ENCODE results near the gene AP1G2. TPM values are rescaled to one million over a fixed set of nuclear protein-coding genes. Genes with fewer than 3 reads are reported as not detected.
"Not testable (repeated sequence)": the region's sequence is repeated elsewhere in the genome, so short reads cannot be mapped to it uniquely, and the experiment has no call there.

AP1G2 gene
- polyA plus RNA-seq, 4 donors = 80.4 to 376 (median 181) TPM

DNA sequence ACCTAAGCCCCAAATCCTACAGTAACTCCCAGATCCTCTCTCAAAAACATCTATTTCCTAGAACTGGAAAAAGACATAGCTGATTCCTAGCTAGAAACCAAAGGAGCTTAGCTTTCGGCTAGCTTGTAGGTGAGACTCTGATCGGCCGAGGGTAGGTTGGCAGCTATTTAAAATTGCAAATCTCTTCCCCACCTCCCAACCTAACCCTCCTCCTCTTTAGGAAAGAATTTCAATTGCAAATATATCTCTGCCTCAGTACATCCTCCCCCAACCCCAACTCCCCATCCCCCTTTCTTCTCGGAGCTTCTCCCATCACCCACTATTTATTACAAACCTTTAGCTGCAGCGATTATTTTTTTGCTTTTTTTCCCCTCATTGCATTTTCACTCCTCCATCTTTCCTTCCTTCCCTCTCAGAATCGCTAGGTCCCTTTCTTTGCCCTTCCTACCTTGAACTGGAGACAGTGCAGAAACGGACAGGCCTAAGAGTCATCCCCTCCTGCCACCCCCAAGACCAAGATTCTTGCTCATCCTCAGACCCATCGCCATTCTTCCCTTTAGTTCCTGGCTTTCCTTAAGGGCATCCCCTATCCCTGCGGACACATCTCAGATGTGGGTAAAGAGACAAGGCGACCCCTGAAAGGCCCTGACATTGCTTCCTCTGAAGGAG is 29.4 kb downstream of the AP1G2 start:
- peaks cover 0 to 3% (median 0%) of the 10 kb centered on the region in 3 donors for H3K4me1 ChIP-seq (ENCODE audit: control insufficient read depth in 3 of 3, insufficient read depth in 2 of 3, low read depth in 1 of 3, low read length in 2 of 3)
- H3K27me3 ChIP-seq (ENCODE audit: control insufficient read depth in 3 of 3, insufficient read depth in 3 of 3, low read length in 3 of 3) = no peaks in the 10 kb centered on the region
- 73 to 86% (median 86%) methylated on average over 10 of the region's 10 CpGs for WGBS, 3 donors
- H3K27ac ChIP-seq (ENCODE audit: low read depth in 1 of 3, low read length in 2 of 3) = no peak overlapping the region
- H3K9me3 ChIP-seq (ENCODE audit: control insufficient read depth in 2 of 2, insufficient read depth in 1 of 2, low read depth in 1 of 2, low read length in 1 of 2) = no peaks in the 10 kb centered on the region
- no peak for FAIRE-seq
- no peak for DNase-seq
- H3K36me3 ChIP-seq (ENCODE audit: control insufficient read depth in 3 of 3, insufficient read depth in 2 of 3, low read depth in 1 of 3, low read length in 3 of 3) = peaks cover 0 to 18% (median 0%) of the 10 kb centered on the region in 3 donors
- no peak overlapping the region for H3K4me3 ChIP-seq (ENCODE audit: low read depth in 1 of 3, low read length in 3 of 3)

DNA sequence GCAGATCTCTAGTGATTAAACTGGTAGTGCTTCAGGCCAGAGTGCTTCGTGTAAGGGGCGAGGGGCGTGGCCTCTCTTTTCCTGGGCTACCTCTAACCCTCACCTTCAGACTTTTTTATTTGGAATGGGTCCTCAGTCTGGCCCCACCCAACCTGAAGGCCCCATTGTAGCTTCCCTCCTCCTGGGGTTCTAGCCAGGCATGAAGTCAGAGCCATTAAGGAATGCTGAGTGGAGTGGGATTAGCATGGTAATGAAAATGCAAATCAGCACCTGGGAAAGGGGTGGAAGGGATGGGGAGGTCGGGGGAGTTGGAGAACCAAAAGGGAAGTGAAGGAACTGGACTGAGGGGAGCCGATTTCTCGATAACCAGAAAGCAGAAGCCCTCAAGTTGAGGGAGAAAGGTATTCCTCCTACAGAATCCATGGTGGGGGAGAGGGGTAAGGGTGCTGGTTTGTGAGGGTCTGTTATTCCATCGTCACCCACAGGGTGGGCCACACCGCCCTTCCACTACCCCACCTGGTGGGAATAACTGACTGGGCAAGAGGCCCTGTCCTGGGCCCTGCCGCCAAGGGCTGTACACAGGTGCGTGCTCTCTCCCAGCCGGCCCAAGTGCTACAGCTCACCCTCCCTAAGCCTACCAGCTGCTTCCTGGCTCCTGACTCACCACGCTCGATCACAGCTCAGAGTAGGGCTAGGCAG is 30.1 kb downstream of the AP1G2 start:
- Histone ChIP-seq H3K27me3 (ENCODE audit: control insufficient read depth in 3 of 3, insufficient read depth in 3 of 3, low read length in 3 of 3) (no peaks in the 10 kb centered on the region), H3K4me1 (ENCODE audit: control insufficient read depth in 3 of 3, insufficient read depth in 2 of 3, low read depth in 1 of 3, low read length in 2 of 3) (peaks cover 0 to 3% (median 0%) of the 10 kb centered on the region in 3 donors), H3K9me3 (ENCODE audit: control insufficient read depth in 2 of 2, insufficient read depth in 1 of 2, low read depth in 1 of 2, low read length in 1 of 2) (no peaks in the 10 kb centered on the region), H3K36me3 (ENCODE audit: control insufficient read depth in 3 of 3, insufficient read depth in 2 of 3, low read depth in 1 of 3, low read length in 3 of 3) (peaks cover 0 to 24% (median 0%) of the 10 kb centered on the region in 3 donors), H3K4me3 (ENCODE audit: low read depth in 1 of 3, low read length in 3 of 3) (no peak overlapping the region), H3K27ac (ENCODE audit: low read depth in 1 of 3, low read length in 2 of 3) (no peak overlapping the region)
- no peak for DNase-seq
- FAIRE-seq = no peak
- 61 to 78% (median 74%) methylated on average over 13 of the region's 13 CpGs for WGBS, 3 donors

DNA sequence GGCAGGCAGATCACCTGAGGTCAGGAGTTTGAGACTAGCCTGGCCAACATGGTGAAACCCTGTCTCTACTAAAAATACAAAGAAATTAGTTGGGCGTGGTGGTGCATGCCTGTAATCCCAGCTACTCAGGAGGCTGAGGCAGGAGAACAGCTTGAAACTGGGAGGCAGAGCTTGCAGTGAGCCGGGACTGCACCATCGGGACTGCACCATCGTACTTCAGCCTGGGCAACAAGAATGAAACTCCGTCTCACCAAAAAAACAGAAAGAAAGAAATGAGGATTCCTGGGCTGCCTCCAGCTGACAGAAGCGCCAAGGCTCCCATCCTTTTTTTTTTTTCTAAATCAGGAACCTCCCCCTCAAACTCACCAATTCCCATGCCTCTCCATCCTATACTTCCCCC is 30.7 kb downstream of the AP1G2 start:
- DNase-seq; H3K4me3 ChIP-seq (ENCODE audit: low read depth in 1 of 3, low read length in 3 of 3); H3K27ac ChIP-seq (ENCODE audit: low read depth in 1 of 3, low read length in 2 of 3); H3K27me3 ChIP-seq (ENCODE audit: control insufficient read depth in 3 of 3, insufficient read depth in 3 of 3, low read length in 3 of 3); H3K4me1 ChIP-seq (ENCODE audit: control insufficient read depth in 3 of 3, insufficient read depth in 2 of 3, low read depth in 1 of 3, low read length in 2 of 3); FAIRE-seq; H3K9me3 ChIP-seq (ENCODE audit: control insufficient read depth in 2 of 2, insufficient read depth in 1 of 2, low read depth in 1 of 2, low read length in 1 of 2): not testable (repeated sequence)
- H3K36me3 ChIP-seq (ENCODE audit: control insufficient read depth in 3 of 3, insufficient read depth in 2 of 3, low read depth in 1 of 3, low read length in 3 of 3) = peaks cover 0 to 28% (median 0%) of the 10 kb centered on the region in 3 donors
- 83 to 93% (median 89%) methylated on average over 6 of the region's 6 CpGs for WGBS, 3 donors

DNA sequence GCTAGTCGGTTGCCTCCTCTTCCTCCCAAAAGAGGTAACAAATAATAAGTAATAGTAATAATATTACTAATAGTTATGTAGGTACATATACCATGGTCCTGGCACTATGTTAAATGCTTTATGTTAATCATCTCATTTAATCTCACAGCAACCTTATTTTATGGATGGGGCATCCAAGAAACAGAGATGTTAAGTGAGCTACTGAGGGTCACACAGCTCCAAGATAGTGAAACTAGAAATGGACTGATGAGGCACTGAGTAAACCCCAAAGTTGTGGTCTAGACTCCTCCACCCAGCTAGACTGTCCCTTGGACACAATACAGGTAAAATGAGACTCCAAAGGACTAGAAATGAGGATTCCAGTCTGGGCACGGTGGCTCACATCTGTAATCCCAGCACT is 31.1 kb downstream of the AP1G2 start:
- DNase-seq = no peak
- H3K4me1 ChIP-seq (ENCODE audit: control insufficient read depth in 3 of 3, insufficient read depth in 2 of 3, low read depth in 1 of 3, low read length in 2 of 3) = peaks cover 0 to 3% (median 0%) of the 10 kb centered on the region in 3 donors
- no peak for FAIRE-seq
- WGBS, 3 donors = 89 to 94% (median 91%) methylated on average over 2 of the region's 2 CpGs
- no peaks in the 10 kb centered on the region for H3K27me3 ChIP-seq (ENCODE audit: control insufficient read depth in 3 of 3, insufficient read depth in 3 of 3, low read length in 3 of 3)
- H3K27ac ChIP-seq (ENCODE audit: low read depth in 1 of 3, low read length in 2 of 3) = no peak overlapping the region
- H3K9me3 ChIP-seq (ENCODE audit: control insufficient read depth in 2 of 2, insufficient read depth in 1 of 2, low read depth in 1 of 2, low read length in 1 of 2) = no peaks in the 10 kb centered on the region
- no peak overlapping the region for H3K4me3 ChIP-seq (ENCODE audit: low read depth in 1 of 3, low read length in 3 of 3)
- H3K36me3 ChIP-seq (ENCODE audit: control insufficient read depth in 3 of 3, insufficient read depth in 2 of 3, low read depth in 1 of 3, low read length in 3 of 3) = peaks cover 0 to 30% (median 0%) of the 10 kb centered on the region in 3 donors

DNA sequence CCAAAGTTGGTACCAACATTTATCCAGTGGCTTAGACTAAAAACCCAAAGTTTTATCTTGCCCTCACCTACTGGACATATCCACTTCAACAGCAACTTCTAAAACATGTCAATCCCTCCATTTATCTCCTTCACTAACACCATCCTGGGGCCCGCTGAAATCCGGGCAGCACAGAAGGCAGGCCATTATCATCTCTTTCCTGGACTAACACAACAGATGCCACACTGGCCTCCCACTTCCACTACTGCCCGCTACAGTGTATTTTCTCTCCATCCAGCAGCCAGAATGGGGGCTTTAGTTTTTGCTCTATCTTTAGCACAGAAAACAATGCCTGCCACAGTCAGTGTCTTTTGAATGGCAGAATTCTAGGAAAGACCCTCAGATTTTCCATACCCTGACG is 31.6 kb downstream of the AP1G2 start:
- no peaks in the 10 kb centered on the region for H3K9me3 ChIP-seq (ENCODE audit: control insufficient read depth in 2 of 2, insufficient read depth in 1 of 2, low read depth in 1 of 2, low read length in 1 of 2)
- H3K36me3 ChIP-seq (ENCODE audit: control insufficient read depth in 3 of 3, insufficient read depth in 2 of 3, low read depth in 1 of 3, low read length in 3 of 3) = peaks cover 0 to 34% (median 0%) of the 10 kb centered on the region in 3 donors
- no peak for FAIRE-seq
- WGBS, 3 donors = 83 to 90% (median 84%) methylated on average over 4 of the region's 4 CpGs
- no peak overlapping the region for H3K4me3 ChIP-seq (ENCODE audit: low read depth in 1 of 3, low read length in 3 of 3)
- H3K27me3 ChIP-seq (ENCODE audit: control insufficient read depth in 3 of 3, insufficient read depth in 3 of 3, low read length in 3 of 3) = no peaks in the 10 kb centered on the region
- no peak for DNase-seq
- peaks cover 0 to 3% (median 0%) of the 10 kb centered on the region in 3 donors for H3K4me1 ChIP-seq (ENCODE audit: control insufficient read depth in 3 of 3, insufficient read depth in 2 of 3, low read depth in 1 of 3, low read length in 2 of 3)
- no peak overlapping the region for H3K27ac ChIP-seq (ENCODE audit: low read depth in 1 of 3, low read length in 2 of 3)

DNA sequence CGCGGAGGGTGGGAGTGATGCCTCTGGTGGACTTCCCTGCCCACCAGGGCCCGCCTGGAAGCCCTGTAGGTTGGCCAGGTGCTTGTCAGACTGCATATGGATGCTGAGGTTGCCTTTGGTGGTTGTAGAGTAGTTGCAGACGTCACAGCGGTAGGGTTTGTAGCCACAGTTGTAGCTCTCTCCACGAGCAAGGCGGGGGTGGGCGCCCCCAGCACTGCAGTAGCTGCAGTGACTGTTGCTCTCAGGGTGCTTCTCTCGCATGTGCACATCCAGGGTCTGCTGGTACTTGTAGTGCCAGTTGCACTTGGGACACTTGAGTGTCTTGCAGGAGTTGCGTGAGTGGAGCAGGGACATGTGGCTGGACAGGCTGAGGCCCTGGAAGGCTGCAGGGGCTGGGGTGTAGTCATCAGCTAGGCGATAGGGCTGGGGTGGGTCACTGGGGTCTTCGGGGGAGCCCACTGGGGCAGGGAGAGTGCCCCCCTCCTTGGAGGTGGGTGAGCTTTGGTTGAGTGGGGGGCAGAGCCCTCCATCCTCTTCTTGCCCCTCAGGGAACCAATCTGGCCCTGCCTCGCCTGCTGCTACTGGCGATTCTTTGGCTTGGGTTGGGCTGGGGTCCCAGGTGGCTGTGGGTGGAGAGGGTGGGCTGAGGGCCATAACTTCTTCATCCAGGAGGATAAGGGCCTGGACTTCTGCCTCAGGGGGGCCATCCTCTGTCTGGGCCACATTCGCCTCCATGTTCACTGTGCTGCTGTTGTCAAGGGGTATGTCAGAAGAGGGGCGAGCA is 33.7 kb downstream of the AP1G2 start:
- no peak for DNase-seq
- no peaks in the 10 kb centered on the region for H3K27me3 ChIP-seq (ENCODE audit: control insufficient read depth in 3 of 3, insufficient read depth in 3 of 3, low read length in 3 of 3)
- H3K36me3 ChIP-seq (ENCODE audit: control insufficient read depth in 3 of 3, insufficient read depth in 2 of 3, low read depth in 1 of 3, low read length in 3 of 3) = peaks cover 0 to 36% (median 0%) of the 10 kb centered on the region in 3 donors
- no peaks in the 10 kb centered on the region for H3K4me1 ChIP-seq (ENCODE audit: control insufficient read depth in 3 of 3, insufficient read depth in 2 of 3, low read depth in 1 of 3, low read length in 2 of 3)
- no peak overlapping the region for H3K4me3 ChIP-seq (ENCODE audit: low read depth in 1 of 3, low read length in 3 of 3)
- no peak for FAIRE-seq
- WGBS, 3 donors = 92 to 95% (median 94%) methylated on average over 14 to 16 of the region's 16 CpGs
- H3K9me3 ChIP-seq (ENCODE audit: control insufficient read depth in 2 of 2, insufficient read depth in 1 of 2, low read depth in 1 of 2, low read length in 1 of 2) = no peaks in the 10 kb centered on the region
- no peak overlapping the region for H3K27ac ChIP-seq (ENCODE audit: low read depth in 1 of 3, low read length in 2 of 3)

DNA sequence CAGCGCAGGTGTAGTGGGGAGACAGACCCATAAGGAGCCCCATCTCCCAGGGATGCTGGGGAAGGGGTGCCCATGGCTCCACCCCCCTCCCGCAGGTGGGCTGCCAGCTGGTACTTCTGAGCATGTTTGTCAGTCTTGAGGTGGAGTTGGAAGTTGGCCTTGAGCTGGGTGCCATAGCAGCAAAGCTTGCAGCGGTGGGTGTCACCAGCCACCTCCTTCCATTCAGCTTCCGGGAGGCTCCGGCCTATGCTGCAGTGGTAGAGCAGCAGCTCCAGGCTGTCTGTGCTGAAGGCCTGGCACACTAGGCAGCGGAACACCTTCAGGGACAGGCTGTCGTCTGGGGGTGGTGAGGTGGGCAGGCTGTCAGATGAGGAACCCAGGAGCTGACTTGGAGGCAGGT is 34.9 kb downstream of the AP1G2 start:
- no peaks in the 10 kb centered on the region for H3K9me3 ChIP-seq (ENCODE audit: control insufficient read depth in 2 of 2, insufficient read depth in 1 of 2, low read depth in 1 of 2, low read length in 1 of 2)
- H3K36me3 ChIP-seq (ENCODE audit: control insufficient read depth in 3 of 3, insufficient read depth in 2 of 3, low read depth in 1 of 3, low read length in 3 of 3) = peaks cover 0 to 34% (median 0%) of the 10 kb centered on the region in 3 donors
- H3K27me3 ChIP-seq (ENCODE audit: control insufficient read depth in 3 of 3, insufficient read depth in 3 of 3, low read length in 3 of 3) = no peaks in the 10 kb centered on the region
- no peak overlapping the region for H3K27ac ChIP-seq (ENCODE audit: low read depth in 1 of 3, low read length in 2 of 3)
- no peak overlapping the region for H3K4me3 ChIP-seq (ENCODE audit: low read depth in 1 of 3, low read length in 3 of 3)
- DNase-seq (no peak), FAIRE-seq (no peak)
- no peaks in the 10 kb centered on the region for H3K4me1 ChIP-seq (ENCODE audit: control insufficient read depth in 3 of 3, insufficient read depth in 2 of 3, low read depth in 1 of 3, low read length in 2 of 3)
- WGBS, 3 donors = 95 to 97% (median 95%) methylated on average over 7 of the region's 7 CpGs

DNA sequence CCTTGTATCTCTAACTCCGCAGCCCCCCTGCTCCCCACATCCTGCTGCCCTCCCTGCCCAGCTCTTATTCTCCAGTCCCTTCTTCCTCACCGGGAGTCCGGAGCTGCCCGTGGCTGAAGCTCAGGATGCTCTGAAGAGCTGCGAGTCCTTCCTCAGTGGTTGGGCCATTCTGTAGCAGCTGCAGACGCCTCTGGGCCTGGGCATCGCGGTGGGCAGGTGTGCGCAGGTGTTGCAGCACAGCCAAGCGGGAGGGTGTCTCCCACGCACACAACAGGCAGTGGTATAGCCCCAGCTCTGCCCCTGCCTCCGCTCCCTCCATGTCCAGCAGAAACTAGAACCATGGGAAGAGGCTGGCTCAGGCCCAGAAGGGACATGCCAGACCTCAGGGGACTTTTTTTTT is 36.2 kb downstream of the AP1G2 start:
- no peak for FAIRE-seq
- H3K27me3 ChIP-seq (ENCODE audit: control insufficient read depth in 3 of 3, insufficient read depth in 3 of 3, low read length in 3 of 3) = no peaks in the 10 kb centered on the region
- H3K9me3 ChIP-seq (ENCODE audit: control insufficient read depth in 2 of 2, insufficient read depth in 1 of 2, low read depth in 1 of 2, low read length in 1 of 2) = no peaks in the 10 kb centered on the region
- no peak overlapping the region for H3K4me3 ChIP-seq (ENCODE audit: low read depth in 1 of 3, low read length in 3 of 3)
- peaks cover 0 to 43% (median 0%) of the 10 kb centered on the region in 3 donors for H3K36me3 ChIP-seq (ENCODE audit: control insufficient read depth in 3 of 3, insufficient read depth in 2 of 3, low read depth in 1 of 3, low read length in 3 of 3)
- H3K4me1 ChIP-seq (ENCODE audit: control insufficient read depth in 3 of 3, insufficient read depth in 2 of 3, low read depth in 1 of 3, low read length in 2 of 3) = no peaks in the 10 kb centered on the region
- H3K27ac ChIP-seq (ENCODE audit: low read depth in 1 of 3, low read length in 2 of 3) = no peak overlapping the region
- DNase-seq = no peak
- 92 to 93% (median 93%) methylated on average over 11 to 12 of the region's 12 CpGs for WGBS, 3 donors

Measured in small intestine (tissue), 7 donors.